Measurements from ENCODE around the gene DLG5. TPM values are rescaled to one million over a fixed set of nuclear protein-coding genes. Genes with fewer than 3 reads are reported as not detected.

The DLG5 gene
- total and polyA plus RNA-seq, 11 donors, result 5.2 to 27.1 (median 12.8) TPM

DNA sequence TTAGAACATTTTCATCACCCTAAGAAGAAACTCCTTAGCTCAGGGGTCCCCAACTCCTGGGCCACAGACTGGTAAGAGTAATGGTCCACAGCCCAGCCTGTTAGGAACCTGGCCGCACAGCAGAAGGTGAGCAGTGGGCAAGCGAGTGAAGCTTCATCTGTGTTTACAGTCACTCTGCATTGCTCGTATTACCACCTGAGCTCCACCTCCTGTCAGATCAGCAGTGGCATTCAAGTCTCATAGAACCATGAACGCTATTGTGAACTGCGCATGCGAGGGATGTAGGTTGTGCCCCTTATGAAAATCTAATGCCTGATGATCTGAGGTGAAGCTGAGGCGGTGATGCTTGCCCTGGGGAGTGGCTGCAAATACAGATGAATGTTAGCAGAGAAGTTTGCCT, 37.3 kb upstream of the DLG5 start:
- no peak for ATAC-seq

GRCh38 chr10:77962350-77963146, 36.0 kb upstream of the DLG5 start:
- no peak for TF ChIP-seq POLR2A (IDR thresholded peaks at IDR 0.05)
- TF ChIP-seq, protein P1, sequence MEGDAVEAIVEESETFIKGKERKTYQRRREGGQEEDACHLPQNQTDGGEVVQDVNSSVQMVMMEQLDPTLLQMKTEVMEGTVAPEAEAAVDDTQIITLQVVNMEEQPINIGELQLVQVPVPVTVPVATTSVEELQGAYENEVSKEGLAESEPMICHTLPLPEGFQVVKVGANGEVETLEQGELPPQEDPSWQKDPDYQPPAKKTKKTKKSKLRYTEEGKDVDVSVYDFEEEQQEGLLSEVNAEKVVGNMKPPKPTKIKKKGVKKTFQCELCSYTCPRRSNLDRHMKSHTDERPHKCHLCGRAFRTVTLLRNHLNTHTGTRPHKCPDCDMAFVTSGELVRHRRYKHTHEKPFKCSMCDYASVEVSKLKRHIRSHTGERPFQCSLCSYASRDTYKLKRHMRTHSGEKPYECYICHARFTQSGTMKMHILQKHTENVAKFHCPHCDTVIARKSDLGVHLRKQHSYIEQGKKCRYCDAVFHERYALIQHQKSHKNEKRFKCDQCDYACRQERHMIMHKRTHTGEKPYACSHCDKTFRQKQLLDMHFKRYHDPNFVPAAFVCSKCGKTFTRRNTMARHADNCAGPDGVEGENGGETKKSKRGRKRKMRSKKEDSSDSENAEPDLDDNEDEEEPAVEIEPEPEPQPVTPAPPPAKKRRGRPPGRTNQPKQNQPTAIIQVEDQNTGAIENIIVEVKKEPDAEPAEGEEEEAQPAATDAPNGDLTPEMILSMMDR (IDR thresholded peaks at IDR 0.05), result no peak
- intact Hi-C loops (cut with DNase I), result no loop called here
- H3K4me3 ChIP-seq, result no peak overlapping the region
- WGBS, 4 donors, result 80 to 94% (median 91%) methylated on average over 7 of the region's 7 CpGs
- DNase-seq (no peak), ATAC-seq (no peak)
- H3K9me3 ChIP-seq, result no peaks in the 10 kb centered on the region
- H3K4me1 ChIP-seq, result no peaks in the 10 kb centered on the region
- H3K36me3 ChIP-seq, result no peaks in the 10 kb centered on the region
- peaks cover 0 to under 1% (median 0%) of the 10 kb centered on the region in 9 donors for H3K27me3 ChIP-seq
- no peak overlapping the region for H3K27ac ChIP-seq

More for the DNA sequence above, 37.3 kb upstream of the DLG5 start:
- TF ChIP-seq, protein P1 (IDR thresholded peaks at IDR 0.05), result no peak
- TF ChIP-seq POLR2A (IDR thresholded peaks at IDR 0.05), result no peak
- Histone ChIP-seq H3K27ac (no peak overlapping the region), H3K36me3 (no peaks in the 10 kb centered on the region), H3K27me3 (no peaks in the 10 kb centered on the region), H3K9me3 (no peaks in the 10 kb centered on the region), H3K4me1 (peaks cover 0 to under 1% (median 0%) of the 10 kb centered on the region in 12 donors), H3K4me3 (no peak overlapping the region)
- no peak for DNase-seq
- intact Hi-C loops (cut with DNase I), result no loop called here
- WGBS, 4 donors, result 95 to 97% (median 96%) methylated on average over 7 of the region's 7 CpGs

- Histone ChIP-seq H3K27me3 (peaks cover 0 to 4% (median 0%) of the 10 kb centered on the region in 9 donors), H3K9me3 (no peaks in the 10 kb centered on the region), H3K36me3 (no peaks in the 10 kb centered on the region), H3K27ac (no peak overlapping the region), H3K4me3 (no peak overlapping the region), H3K4me1 (no peaks in the 10 kb centered on the region)
- 90 to 95% (median 94%) methylated on average over 6 of the region's 6 CpGs for WGBS, 4 donors
- no peak for DNase-seq
- TF ChIP-seq, protein P1 (IDR thresholded peaks at IDR 0.05), result no peak
- no peak for TF ChIP-seq POLR2A (IDR thresholded peaks at IDR 0.05)
- intact Hi-C loops (cut with DNase I), result no loop called here
- no peak for ATAC-seq
Measured at GRCh38 chr10:77961668-77962067, 35.1 kb upstream of the DLG5 start.

- DNase-seq (no peak), ATAC-seq (no peak)
- WGBS, 4 donors, result 76 to 94% (median 94%) methylated on average over 6 of the region's 6 CpGs
- Histone ChIP-seq H3K27me3 (peaks cover 0 to 4% (median 0%) of the 10 kb centered on the region in 9 donors), H3K36me3 (no peaks in the 10 kb centered on the region), H3K27ac (no peak overlapping the region), H3K4me1 (no peaks in the 10 kb centered on the region), H3K9me3 (no peaks in the 10 kb centered on the region), H3K4me3 (no peak overlapping the region)
- TF ChIP-seq, protein P1 (IDR thresholded peaks at IDR 0.05), result no peak
- TF ChIP-seq POLR2A (IDR thresholded peaks at IDR 0.05), result no peak
- intact Hi-C loops (cut with DNase I), result no loop called here
Measured at GRCh38 chr10:77960829-77961329, 34.3 kb upstream of the DLG5 start.

All from heart left ventricle (tissue), 16 donors.